ENCODE results near the gene PID1.

GRCh38 chr2:229243890-229244560 is 27.1 kb downstream of the PID1 start:
- TF ChIP-seq CTCF (IDR thresholded peaks at IDR 0.05; ENCODE audit: low read depth, low read length) (no peak), POLR2A (IDR thresholded peaks at IDR 0.05; ENCODE audit: extremely low read depth, insufficient read length) (no peak), MYC (IDR thresholded peaks at IDR 0.05; ENCODE audit: low read depth, low read length) (no peak)

All from NB4 (cell line).